GM12872 (cell line): ENCODE data around the gene ARHGAP5.

Experiments
- CTCF ChIP-seq: IDR thresholded peaks from 3 replicates; pipeline ENCODE4 v1.5.1; 2011; ENCODE audit warnings: low read depth, mild to moderate bottlenecking, low read length, moderate library complexity; ENCODE audit not compliant: insufficient read depth

Gene ARHGAP5

GRCh38 chr14:32193532-32193931 is 116.4 kb downstream of the ARHGAP5 start:
- no peak for TF ChIP-seq CTCF

GRCh38 chr14:32195636-32196035 is 118.5 kb downstream of the ARHGAP5 start:
- no peak for TF ChIP-seq CTCF

GRCh38 chr14:32197919-32198318 is 120.8 kb downstream of the ARHGAP5 start:
- no peak for TF ChIP-seq CTCF

GRCh38 chr14:32200368-32201192 is 123.5 kb downstream of the ARHGAP5 start:
- no peak for TF ChIP-seq CTCF

- TF ChIP-seq CTCF, result no peak
Measured at GRCh38 chr14:32201193-32201815, 124.2 kb downstream of the ARHGAP5 start.

- TF ChIP-seq CTCF, result no peak
Measured at GRCh38 chr14:32201816-32202490, 124.8 kb downstream of the ARHGAP5 start, which contains the start of gene RNU6-7. Gene RNU6-7 (plus strand): TSS chr14:32202045.

GRCh38 chr14:32202491-32202997 is 125.4 kb downstream of the ARHGAP5 start:
- no peak for TF ChIP-seq CTCF
